RWPE2 (cell line): ENCODE data around the gene BLVRA.

Source experiments
- ATAC-seq: fragments of 200-7000 bp; cut with Tn5 transposase; 3 replicates; pipeline ENCODE4 v1.9.1; 2021; ENCODE audit warnings: low read depth
- DNase-seq: peaks from one replicate; pipeline ENCODE4 v3.0.0-alpha.2; 2020; ENCODE audit warnings: low spot score
- H3K27ac ChIP-seq: fragments of 450-650 bp; 2 replicates; pipeline ENCODE4 v1.5.1; 2017; ENCODE audit warnings: mild to moderate bottlenecking; ENCODE audit not compliant: poor library complexity, severe bottlenecking
- H3K27me3 ChIP-seq: fragments of 250-450 bp; sonication (Bioruptor Pico); 2 replicates; pipeline ENCODE4 v1.5.1; 2021; ENCODE audit warnings: mild to moderate bottlenecking, moderate library complexity; ENCODE audit not compliant: insufficient read depth, poor library complexity, severe bottlenecking
- H3K36me3 ChIP-seq: fragments of 250-450 bp; sonication (Bioruptor Pico); 2 replicates; pipeline ENCODE4 v1.5.1; 2020; ENCODE audit warnings: low read depth, mild to moderate bottlenecking, moderate library complexity
- H3K4me1 ChIP-seq: fragments of 250-450 bp; sonication (Bioruptor Pico); 2 replicates; pipeline ENCODE4 v1.5.1; 2021; ENCODE audit warnings: mild to moderate bottlenecking, moderate library complexity; ENCODE audit not compliant: insufficient read depth, poor library complexity, severe bottlenecking
- H3K4me3 ChIP-seq: fragments of 250-450 bp; sonication (Bioruptor Pico); 2 replicates; pipeline ENCODE4 v1.5.1; 2021; ENCODE audit warnings: mild to moderate bottlenecking, moderate library complexity; ENCODE audit not compliant: severe bottlenecking
- H3K9me3 ChIP-seq: fragments of 250-450 bp; sonication (Bioruptor Pico); 2 replicates; pipeline ENCODE4 v1.5.1; 2021; ENCODE audit warnings: mild to moderate bottlenecking, moderate library complexity; ENCODE audit not compliant: severe bottlenecking
- CTCF ChIP-seq: fragments of 450-650 bp; IDR thresholded peaks from one replicate; pipeline ENCODE4 v1.5.1; 2017; ENCODE audit warnings: mild to moderate bottlenecking, moderate library complexity; ENCODE audit not compliant: poor library complexity, severe bottlenecking

BLVRA gene

GRCh38 chr7:43723007-43723341 lies 35.5 kb upstream of the BLVRA start:
- ATAC-seq, result no peak
- TF ChIP-seq CTCF, result no peak
- Histone ChIP-seq H3K27me3 (no peaks in the 10 kb centered on the region), H3K36me3 (peaks cover 15% of the 10 kb centered on the region), H3K4me1 (peaks cover 17% of the 10 kb centered on the region), H3K27ac (no peak overlapping the region), H3K9me3 (no peaks in the 10 kb centered on the region), H3K4me3 (no peak overlapping the region)
- DNase-seq, result no peak

- no peaks in the 10 kb centered on the region for H3K27me3 ChIP-seq
- H3K27ac ChIP-seq, result no peak overlapping the region
- H3K36me3 ChIP-seq, result peaks cover 15% of the 10 kb centered on the region
- H3K4me1 ChIP-seq, result peaks cover 24% of the 10 kb centered on the region
- ATAC-seq, result no peak
- no peak overlapping the region for H3K4me3 ChIP-seq
- H3K9me3 ChIP-seq, result no peaks in the 10 kb centered on the region
- DNase-seq, result no peak
- TF ChIP-seq CTCF, result no peak
Observed at GRCh38 chr7:43725251-43725650, 33.2 kb upstream of the BLVRA start.

GRCh38 chr7:43726466-43726865 lies 32.0 kb upstream of the BLVRA start:
- no peak for DNase-seq
- no peak overlapping the region for H3K4me3 ChIP-seq
- no peak for ATAC-seq
- no peak overlapping the region for H3K27ac ChIP-seq
- peaks cover 7% of the 10 kb centered on the region; the same call in 1 of the 2 replicates for H3K36me3 ChIP-seq
- no peak for TF ChIP-seq CTCF
- H3K4me1 ChIP-seq, result peaks cover 18% of the 10 kb centered on the region
- H3K9me3 ChIP-seq, result no peaks in the 10 kb centered on the region
- no peaks in the 10 kb centered on the region for H3K27me3 ChIP-seq

GRCh38 chr7:43727003-43727402 lies 31.5 kb upstream of the BLVRA start:
- H3K36me3 ChIP-seq, result peaks cover 7% of the 10 kb centered on the region; the same call in 1 of the 2 replicates
- no peaks in the 10 kb centered on the region for H3K27me3 ChIP-seq
- H3K4me3 ChIP-seq, result no peak overlapping the region
- H3K27ac ChIP-seq, result no peak overlapping the region
- ATAC-seq (no peak), DNase-seq (no peak)
- no peaks in the 10 kb centered on the region for H3K9me3 ChIP-seq
- H3K4me1 ChIP-seq, result peaks cover 18% of the 10 kb centered on the region
- TF ChIP-seq CTCF, result no peak

GRCh38 chr7:43727494-43727893 lies 31.0 kb upstream of the BLVRA start:
- Histone ChIP-seq H3K36me3 (peaks cover 7% of the 10 kb centered on the region; the same call in 1 of the 2 replicates), H3K9me3 (no peaks in the 10 kb centered on the region), H3K4me1 (peaks cover 18% of the 10 kb centered on the region), H3K27ac (no peak overlapping the region), H3K27me3 (no peaks in the 10 kb centered on the region), H3K4me3 (no peak overlapping the region)
- no peak for ATAC-seq
- no peak for TF ChIP-seq CTCF
- no peak for DNase-seq
